GM18870 (cell line): ENCODE measurements around the gene BTN3A1.

Experiments
- ATAC-seq: cut with Tn5 transposase; IDR thresholded peaks from one replicate; pipeline ENCODE4 v1.9.1; 2021; ENCODE audit warnings: moderate library complexity; ENCODE audit not compliant: unreplicated experiment

BTN3A1 gene

GRCh38 chr6:26379292-26379691, 22.8 kb upstream of the BTN3A1 start:
- no peak for ATAC-seq

GRCh38 chr6:26379740-26380139, 22.3 kb upstream of the BTN3A1 start:
- no peak for ATAC-seq

DNA sequence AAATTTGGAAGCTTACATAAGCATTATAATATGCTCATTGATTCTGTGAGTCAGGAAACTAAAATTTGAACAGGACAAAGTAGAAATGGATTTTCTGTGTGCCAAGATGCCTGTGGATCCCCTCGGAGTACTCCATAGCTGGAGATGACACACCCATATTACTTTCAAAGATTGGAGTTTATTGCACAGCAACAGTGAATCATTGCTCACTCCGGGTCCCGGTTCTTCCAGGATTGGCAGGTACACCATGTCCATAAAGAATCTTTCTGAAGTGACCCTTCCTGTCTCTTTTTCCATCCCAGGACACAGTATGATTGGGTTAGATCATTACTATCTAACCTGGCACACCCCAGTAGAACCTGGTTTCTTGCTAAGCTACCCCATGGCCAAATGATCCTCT, 21.8 kb upstream of the BTN3A1 start:
- ATAC-seq, result no peak

- no peak for ATAC-seq
Observed at GRCh38 chr6:26382121-26382520, 20.0 kb upstream of the BTN3A1 start.

DNA sequence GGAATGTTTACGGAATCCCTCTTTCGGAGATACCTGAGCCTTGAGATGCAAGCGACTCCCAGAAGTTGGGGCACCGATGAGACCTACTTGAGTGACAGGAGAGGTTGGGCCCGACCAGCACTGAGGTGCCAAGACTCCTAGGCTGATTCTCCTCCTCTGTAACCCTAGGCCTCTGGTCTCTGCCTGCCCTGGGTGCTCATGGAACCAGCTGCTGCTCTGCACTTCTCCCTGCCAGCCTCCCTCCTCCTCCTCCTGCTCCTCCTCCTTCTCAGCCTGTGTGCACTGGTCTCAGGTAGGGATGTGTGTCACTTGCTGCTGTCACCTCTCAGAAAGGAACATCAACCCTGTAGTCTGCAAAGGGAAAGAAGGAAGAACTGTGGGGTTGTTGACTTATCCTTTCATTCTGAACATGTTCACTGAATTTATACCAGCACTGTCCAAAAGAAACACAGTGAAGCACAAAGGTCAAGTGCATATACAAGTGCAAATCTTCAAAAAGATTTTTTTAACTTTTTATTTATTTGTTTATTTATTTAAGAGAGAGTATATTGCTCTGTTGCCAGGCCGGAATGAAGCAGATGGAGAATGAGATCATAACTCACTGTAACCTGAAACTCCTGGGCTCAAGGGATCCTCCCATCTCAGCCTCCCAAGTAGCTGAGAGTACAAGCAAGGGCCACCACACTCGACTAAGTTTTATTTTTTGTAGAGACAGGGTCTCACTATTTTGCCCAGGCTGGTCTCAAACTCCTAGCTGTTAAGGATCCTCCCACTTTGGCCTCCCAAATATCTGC, 18.3 kb upstream of the BTN3A1 start:
- no peak for ATAC-seq

DNA sequence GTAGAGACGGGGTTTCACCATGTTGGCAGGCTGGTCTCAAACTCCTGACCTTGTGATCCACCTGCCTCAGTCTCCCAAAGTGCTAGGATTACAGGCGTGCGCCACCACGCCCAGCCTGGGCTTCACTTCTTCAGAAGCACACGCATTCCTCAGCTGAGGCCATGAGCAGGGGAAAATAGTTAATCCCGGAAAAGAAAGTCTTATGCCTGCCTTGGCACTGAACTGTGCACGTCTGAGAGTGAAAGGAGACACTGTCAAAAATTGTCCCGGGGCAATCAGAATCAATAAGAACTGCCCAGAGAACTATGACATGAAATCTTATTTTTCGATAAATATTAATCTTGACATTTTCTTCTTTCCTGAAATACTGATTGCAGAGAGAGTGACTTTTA, 16.3 kb upstream of the BTN3A1 start:
- ATAC-seq, result no peak

- ATAC-seq, result no peak
Observed at GRCh38 chr6:26387565-26387964, 14.5 kb upstream of the BTN3A1 start.

- ATAC-seq, result no peak
Observed at GRCh38 chr6:26388014-26388413, 14.1 kb upstream of the BTN3A1 start.

- ATAC-seq, result no peak
Observed at GRCh38 chr6:26388441-26388840, 13.6 kb upstream of the BTN3A1 start.

- no peak for ATAC-seq
Observed at GRCh38 chr6:26389349-26389894, 12.7 kb upstream of the BTN3A1 start.

DNA sequence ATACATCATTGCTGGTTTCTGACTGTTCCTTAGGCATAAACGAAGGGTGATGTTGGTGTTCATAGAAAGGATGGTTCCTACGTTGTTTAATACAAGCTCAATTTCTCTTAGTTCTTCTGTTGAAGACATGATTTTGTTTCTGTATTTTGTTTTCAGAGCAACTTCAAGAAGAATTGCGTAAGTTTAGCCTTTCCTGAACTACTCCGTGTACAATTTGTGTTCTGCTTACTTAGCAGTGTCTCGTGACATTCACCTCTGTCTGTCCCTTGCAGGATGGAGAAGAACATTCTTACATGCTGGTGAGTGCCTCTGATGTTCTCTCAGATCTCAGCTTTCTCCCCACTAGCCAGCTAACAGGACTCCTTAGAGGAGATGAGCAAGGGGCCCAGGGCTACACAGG, 11.5 kb upstream of the BTN3A1 start:
- no peak for ATAC-seq

DNA sequence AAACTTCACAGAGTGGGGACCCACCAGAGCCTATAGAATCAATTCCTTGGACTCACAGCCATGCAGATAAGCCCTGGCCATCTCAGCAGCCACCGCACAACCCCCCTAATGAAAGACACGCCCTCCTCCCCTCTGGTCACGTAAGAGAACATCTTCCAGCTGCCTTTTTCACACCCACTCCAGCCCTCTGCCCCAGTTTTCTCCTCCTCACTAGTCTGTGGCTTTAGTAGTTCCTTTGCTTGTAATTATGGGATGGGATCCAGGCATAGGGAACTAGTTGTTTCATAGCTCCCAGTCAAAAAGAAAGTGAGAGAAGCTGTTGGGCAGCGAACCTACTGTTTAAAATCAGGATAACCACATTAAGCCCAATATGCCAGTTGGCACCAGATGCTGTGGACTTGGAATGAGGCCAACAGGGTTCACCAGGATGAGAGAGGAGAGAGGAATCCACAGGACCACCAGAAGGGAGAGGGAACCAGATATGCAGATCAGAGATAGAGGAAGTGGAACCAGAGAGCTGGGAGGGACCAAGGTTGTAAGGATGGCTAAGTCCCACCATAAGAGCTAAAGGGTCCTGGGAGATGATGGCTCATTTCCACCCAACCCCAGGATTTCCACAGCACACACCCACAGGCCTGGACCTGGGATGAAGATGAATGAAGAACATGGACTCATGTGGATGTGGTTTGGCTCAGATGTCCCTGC, 9.0 kb upstream of the BTN3A1 start:
- no peak for ATAC-seq

- ATAC-seq, result no peak
Observed at GRCh38 chr6:26394289-26394688, 7.8 kb upstream of the BTN3A1 start.

DNA sequence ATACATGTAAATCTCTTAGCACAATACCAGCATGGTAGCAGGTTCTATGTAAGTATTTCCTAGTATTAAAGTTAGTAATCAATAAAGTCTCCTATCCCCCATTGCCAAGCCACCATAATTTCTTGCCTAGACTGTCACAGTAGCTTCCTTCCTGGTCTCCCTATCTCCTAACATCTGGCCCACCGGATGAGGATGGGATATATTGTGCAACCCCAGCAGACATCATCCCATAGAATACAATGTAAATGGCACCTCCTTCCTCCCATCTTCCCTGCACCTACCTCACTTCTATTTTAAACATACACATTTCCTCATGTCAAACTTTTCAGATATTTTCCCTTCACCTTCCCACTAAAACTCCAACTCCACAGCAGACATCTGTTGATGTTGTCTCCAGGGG, 3.5 kb upstream of the BTN3A1 start:
- no peak for ATAC-seq

DNA sequence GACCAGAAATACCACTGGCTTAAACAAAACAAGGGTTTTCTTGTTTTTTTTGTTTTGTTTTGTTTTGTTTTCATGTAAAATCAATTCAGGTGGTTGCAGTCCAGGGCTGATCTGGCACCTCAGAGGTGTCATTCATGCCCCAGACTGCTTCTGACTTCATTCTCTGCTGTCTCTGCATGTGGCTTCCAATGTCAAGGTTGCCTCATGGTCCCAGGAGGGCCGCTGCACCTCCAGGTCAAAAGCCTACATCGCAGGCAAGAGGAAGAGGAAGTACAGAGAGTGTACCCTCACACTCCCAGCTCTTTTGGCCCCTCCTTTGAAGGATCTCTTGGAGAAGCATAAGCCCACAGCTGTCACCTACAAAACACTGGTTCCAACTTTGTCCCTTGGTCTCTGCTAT, 1.4 kb upstream of the BTN3A1 start:
- no peak for ATAC-seq

GRCh38 chr6:26401389-26401986, 587 bp upstream of the BTN3A1 start:
- no peak for ATAC-seq

GRCh38 chr6:26403893-26404292, 1.8 kb downstream of the BTN3A1 start:
- no peak for ATAC-seq

- ATAC-seq, result no peak
Observed at GRCh38 chr6:26404546-26404945, 2.5 kb downstream of the BTN3A1 start.

DNA sequence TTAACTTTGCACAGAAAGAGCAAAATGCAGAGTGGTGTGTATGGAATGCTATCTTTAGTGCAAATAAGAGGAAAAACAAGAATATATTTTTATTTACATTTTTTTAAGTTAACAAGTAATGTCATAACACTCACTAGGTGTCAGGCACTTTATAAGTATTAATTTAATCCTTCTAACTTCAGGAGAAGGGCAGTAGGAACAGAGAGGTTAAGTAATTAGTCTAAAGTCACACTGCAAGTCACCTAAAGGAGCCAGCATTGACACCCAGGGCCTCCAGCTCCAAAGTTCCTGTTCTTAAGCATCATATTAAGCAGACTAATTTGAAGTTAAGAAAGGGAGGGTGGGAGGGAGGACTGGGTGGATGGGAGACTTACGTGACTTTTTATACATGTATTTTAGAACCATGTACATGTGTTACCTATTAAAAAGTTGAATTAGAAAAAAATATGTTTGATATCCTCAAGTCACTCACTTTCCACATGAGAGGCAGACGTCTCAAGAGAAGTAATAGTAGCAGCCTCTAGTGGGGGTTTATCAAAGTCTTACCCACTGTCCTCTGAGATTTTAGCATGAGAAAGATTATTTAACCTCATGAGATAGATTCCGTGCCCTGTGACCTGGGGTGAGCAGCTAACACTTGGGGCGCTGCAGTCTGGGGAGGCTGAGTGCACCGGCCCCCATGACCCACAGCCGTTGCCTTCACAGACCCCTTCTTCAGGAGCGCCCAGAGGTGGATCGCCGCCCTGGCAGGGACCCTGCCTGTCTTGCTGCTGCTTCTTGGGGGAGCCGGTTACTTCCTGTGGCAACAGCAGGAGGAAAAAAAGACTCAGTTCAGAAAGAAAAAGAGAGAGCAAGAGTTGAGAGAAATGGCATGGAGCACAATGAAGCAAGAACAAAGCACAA, 7.0 kb downstream of the BTN3A1 start:
- ATAC-seq, result no peak

GRCh38 chr6:26411751-26412150, 9.7 kb downstream of the BTN3A1 start:
- ATAC-seq, result no peak

DNA sequence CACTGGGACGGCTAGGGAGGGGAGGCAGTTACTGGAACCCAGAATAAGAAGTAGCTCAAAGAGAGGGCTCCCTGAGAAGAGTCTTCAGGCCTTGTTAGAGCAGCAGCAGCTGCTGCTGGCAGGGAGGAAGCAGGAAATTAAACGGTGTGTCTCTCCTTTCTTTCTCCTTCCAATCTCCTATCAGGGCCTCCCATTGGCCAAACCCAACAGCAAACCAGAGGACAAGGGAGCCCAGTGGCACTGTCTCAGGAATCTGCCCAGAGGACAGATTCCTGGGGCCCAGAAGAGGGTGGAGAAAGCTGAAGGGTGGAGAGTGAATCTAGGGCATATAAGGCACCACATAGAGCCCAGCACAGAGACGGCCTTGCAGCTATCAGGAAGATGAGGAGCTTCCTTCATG, 10.2 kb downstream of the BTN3A1 start:
- ATAC-seq, result no peak
